IPS-15b (cell line): ENCODE measurements around the gene MCUR1.

Experiments used
- H3K27me3 ChIP-seq: one replicate; pipeline ENCODE4 v1.6.1; 2013; ENCODE audit warnings: low read length; ENCODE audit not compliant: control insufficient read depth, insufficient read depth
- H3K36me3 ChIP-seq: one replicate; pipeline ENCODE4 v1.6.1; 2013; ENCODE audit warnings: low read length; ENCODE audit not compliant: control insufficient read depth, insufficient read depth
- H3K4me1 ChIP-seq: one replicate; pipeline ENCODE4 v1.6.1; 2013; ENCODE audit warnings: mild to moderate bottlenecking, low read length; ENCODE audit not compliant: control insufficient read depth, insufficient read depth
- H3K4me3 ChIP-seq: one replicate; pipeline ENCODE4 v1.5.1; 2013; ENCODE audit warnings: low read depth, low read length
- H3K9ac ChIP-seq: one replicate; pipeline ENCODE4 v1.6.1; 2013; ENCODE audit warnings: low read depth, mild to moderate bottlenecking, low read length
- H3K9me3 ChIP-seq: one replicate; pipeline ENCODE4 v1.6.1; 2013; ENCODE audit warnings: mild to moderate bottlenecking, low read length; ENCODE audit not compliant: control insufficient read depth, insufficient read depth

MCUR1 gene

GRCh38 chr6:13759025-13759424 is 55.3 kb downstream of the MCUR1 start:
- H3K4me3 ChIP-seq, result no peak overlapping the region
- H3K36me3 ChIP-seq, result no peaks in the 10 kb centered on the region
- H3K9me3 ChIP-seq, result no peaks in the 10 kb centered on the region
- H3K9ac ChIP-seq, result no peak overlapping the region
- H3K4me1 ChIP-seq, result no peaks in the 10 kb centered on the region
- no peaks in the 10 kb centered on the region for H3K27me3 ChIP-seq

DNA sequence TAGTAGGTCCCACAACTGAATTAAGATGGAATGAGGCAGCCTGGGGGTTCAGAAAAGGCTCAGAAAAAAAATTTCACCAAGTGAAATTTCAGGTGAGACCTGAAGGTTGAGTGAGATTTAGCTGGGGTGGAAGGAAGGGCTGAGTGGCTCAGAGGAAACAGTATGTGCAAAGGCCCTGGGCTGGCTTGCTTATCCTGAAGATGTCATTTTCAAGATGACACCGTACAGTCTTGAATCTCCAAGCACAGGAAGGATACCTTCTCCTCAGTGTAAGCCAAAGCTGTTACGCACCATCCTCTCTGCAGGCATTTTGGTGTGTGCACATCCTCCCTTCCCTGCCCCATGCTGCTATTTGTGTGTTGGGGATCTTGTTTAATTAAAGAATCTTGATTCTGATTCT is 59.7 kb downstream of the MCUR1 start:
- Histone ChIP-seq H3K9me3 (no peaks in the 10 kb centered on the region), H3K4me3 (no peak overlapping the region), H3K9ac (no peak overlapping the region), H3K27me3 (no peaks in the 10 kb centered on the region), H3K4me1 (no peaks in the 10 kb centered on the region), H3K36me3 (no peaks in the 10 kb centered on the region)

GRCh38 chr6:13743736-13744127 is 70.6 kb downstream of the MCUR1 start:
- H3K27me3 ChIP-seq, result no peaks in the 10 kb centered on the region
- no peak overlapping the region for H3K9ac ChIP-seq
- H3K4me3 ChIP-seq, result no peak overlapping the region
- H3K36me3 ChIP-seq, result no peaks in the 10 kb centered on the region
- H3K9me3 ChIP-seq, result no peaks in the 10 kb centered on the region
- H3K4me1 ChIP-seq, result no peaks in the 10 kb centered on the region

DNA sequence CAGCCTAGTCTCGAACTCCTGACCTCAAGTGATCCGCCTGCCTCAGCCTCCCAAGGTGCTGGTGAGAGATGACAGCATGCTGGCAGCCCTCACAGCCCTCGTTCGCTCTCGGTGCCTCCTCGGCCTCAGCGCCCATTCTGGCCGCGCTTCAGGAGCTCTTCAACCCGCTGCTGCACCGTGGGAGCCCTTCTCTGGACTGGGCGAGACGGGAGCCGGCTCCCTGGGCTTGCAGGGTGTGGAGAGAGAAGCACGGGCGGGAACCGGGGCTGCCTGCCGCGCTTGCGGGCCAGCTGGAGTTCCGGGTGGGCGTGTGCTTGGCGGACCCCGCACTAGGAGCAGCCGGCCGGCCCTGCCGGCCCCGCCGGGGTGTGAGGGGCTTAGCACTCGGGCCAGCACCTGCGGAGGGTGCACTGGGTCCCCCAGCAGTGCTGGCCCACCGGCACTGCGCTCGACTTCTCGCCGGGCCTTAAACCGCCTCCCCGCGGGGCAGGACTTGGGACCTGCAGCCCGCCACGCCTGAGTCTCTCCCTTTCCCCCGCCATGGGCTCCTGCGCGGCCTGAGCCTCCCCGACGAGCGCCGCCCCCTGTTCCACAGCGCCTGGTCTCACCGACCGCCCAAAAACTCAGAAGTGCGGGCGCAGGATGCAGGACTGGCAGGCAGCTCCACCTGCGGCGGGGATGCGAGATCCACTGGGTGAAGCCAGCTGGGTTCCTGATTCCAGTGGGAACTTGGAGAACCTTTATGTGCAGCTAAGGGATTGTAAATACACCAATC is 71.2 kb downstream of the MCUR1 start:
- Histone ChIP-seq H3K9ac (no peak overlapping the region), H3K27me3 (no peaks in the 10 kb centered on the region), H3K4me3 (no peak overlapping the region), H3K4me1 (no peaks in the 10 kb centered on the region), H3K36me3 (no peaks in the 10 kb centered on the region), H3K9me3 (no peaks in the 10 kb centered on the region)

GRCh38 chr6:13741365-13741764 is 73.0 kb downstream of the MCUR1 start:
- no peak overlapping the region for H3K4me3 ChIP-seq
- H3K4me1 ChIP-seq, result no peaks in the 10 kb centered on the region
- H3K36me3 ChIP-seq, result no peaks in the 10 kb centered on the region
- H3K27me3 ChIP-seq, result no peaks in the 10 kb centered on the region
- H3K9me3 ChIP-seq, result no peaks in the 10 kb centered on the region
- H3K9ac ChIP-seq, result no peak overlapping the region
